ENCODE results near the gene ASCL1. TPM values are rescaled to one million over a fixed set of nuclear protein-coding genes. Genes with fewer than 3 reads are reported as not detected.
A peak's percentile ranks its signal among the peaks of the same experiment; 100 is the strongest.

The ASCL1 gene
- total RNA-seq, 1 donor from 2014 or later, result not detected

DNA sequence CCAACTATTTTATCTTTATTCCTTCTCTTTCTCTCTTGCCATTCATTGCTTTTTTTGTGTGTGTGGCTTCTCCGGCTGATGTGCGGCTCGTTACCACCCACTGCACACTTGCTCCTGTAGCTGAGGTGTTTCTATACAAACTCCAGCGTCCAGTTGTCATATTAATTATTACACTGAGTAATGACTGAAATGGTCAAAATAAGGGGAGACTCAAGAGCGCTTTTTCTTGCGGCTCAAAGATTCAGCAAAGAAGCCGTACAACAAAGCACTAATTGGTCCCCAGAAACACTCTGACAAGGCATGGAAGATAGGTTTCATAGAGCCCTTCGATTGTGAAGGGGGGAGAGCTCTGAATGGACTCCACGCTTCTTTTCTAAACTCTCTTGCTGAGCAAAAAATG is 5.6 kb upstream of the ASCL1 start:
- no peak for DNase-seq (ENCODE audit: low spot score)

DNA sequence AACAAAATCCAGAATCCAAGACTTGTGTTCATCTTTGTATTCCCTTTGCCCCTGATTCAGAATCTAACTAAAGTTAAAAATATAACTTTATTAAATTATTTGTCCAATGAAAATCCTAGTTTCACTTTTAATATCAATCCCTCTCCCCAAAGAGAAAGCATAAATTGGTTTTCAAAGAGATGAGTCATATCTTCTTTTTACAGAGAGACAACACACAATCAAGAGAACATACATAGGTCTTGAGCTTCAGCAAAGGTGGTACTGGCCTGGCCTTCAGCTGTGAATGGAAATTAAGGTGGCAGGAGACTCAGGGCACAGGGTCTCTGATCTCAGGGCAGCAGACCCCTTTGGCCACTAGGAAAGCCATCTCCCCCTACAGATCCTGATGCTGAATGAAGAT is 4.3 kb upstream of the ASCL1 start:
- no peak for DNase-seq (ENCODE audit: low spot score)

DNA sequence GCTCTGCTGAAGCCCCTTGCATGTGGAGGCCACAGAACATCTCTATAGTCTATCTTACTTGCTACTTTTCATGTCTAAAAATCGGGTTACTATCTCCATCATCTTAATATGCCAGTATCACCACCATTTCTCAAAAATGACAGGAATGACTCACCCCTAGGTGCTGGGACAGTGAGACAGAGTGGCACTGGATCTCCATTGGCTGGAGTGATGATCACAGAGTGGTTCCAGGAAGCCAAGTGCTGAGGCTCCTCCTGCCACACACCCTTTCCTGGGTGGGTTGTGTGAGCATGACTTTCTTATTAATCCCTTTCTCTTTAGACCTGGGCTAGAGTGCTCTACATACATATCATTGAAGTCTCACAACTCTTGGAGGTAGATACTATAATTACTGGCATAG is 3.3 kb upstream of the ASCL1 start:
- DNase-seq (ENCODE audit: low spot score), result no peak

DNA sequence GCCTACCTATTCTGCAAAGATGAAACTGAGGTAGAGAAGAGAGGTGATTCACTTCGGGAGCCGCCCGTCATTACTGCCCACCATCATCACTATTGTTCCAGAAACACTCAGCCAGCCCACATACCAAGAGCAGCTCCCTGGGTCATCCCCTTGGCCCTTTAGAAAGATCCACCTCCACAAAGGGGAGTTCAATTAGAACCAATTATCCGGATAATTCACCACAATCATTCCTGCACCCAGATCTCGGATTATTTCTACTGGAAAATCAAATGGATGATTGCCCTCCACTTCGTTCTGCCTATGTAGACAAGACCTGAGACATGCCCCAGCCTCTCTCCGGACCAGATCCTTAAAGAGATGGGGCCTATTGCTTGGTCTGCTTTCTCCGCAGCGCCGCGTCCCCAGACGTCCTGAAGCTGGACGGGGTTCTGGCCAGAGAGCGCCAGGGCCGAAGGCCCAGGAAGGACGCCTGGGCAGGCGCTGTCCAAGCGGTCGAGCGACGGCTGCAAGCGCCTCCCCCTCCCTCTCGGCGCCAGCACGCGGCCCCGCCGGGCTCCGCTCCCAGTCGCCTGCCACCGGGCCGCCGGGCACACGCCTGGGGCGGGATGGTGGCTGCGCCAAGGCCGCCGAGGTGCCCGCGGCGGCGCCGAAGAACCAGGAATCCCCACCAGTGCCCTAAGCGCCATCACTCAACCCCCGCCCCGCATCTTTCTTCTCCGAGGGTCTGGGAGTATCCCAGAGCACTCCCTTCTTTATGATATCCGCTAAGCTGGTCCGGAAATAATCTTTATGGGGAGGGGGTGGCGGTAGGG is 1.3 kb upstream of the ASCL1 start:
- DNase-seq (ENCODE audit: low spot score), result no peak

DNA sequence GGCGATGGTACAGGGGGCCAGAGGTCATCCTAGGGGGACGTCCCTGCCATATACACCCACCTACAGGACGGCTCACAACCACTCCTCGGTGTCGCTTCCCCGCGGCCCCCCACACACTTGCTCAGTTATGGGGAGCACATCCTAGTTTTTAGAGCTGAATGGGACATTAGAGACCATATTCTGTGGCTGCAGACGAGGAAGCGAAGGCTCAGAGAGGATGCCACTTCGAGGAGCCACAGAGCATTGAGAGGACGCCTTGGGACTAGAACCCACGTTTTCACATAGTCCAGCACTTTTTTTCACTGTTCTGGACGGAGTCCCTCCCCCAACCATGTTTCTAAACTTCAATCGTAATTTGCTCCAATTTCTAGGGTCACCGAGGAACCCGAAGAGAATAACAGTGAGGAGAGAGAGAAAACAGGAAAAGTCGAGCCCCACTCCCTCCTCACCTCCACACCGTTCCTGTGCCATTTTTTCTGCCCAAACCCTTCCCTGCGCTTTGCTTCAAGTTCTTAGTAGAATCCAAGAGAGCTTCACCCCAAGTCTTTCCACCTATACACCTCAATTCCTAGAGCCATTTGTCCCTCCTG is 641 bp upstream of the ASCL1 start:
- no peak for DNase-seq (ENCODE audit: low spot score)

DNA sequence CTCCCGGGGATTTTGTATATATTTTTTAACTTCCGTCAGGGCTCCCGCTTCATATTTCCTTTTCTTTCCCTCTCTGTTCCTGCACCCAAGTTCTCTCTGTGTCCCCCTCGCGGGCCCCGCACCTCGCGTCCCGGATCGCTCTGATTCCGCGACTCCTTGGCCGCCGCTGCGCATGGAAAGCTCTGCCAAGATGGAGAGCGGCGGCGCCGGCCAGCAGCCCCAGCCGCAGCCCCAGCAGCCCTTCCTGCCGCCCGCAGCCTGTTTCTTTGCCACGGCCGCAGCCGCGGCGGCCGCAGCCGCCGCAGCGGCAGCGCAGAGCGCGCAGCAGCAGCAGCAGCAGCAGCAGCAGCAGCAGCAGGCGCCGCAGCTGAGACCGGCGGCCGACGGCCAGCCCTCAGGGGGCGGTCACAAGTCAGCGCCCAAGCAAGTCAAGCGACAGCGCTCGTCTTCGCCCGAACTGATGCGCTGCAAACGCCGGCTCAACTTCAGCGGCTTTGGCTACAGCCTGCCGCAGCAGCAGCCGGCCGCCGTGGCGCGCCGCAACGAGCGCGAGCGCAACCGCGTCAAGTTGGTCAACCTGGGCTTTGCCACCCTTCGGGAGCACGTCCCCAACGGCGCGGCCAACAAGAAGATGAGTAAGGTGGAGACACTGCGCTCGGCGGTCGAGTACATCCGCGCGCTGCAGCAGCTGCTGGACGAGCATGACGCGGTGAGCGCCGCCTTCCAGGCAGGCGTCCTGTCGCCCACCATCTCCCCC is 777 bp downstream of the ASCL1 start:
- DNase-seq (ENCODE audit: low spot score), result peak; percentile 36

DNA sequence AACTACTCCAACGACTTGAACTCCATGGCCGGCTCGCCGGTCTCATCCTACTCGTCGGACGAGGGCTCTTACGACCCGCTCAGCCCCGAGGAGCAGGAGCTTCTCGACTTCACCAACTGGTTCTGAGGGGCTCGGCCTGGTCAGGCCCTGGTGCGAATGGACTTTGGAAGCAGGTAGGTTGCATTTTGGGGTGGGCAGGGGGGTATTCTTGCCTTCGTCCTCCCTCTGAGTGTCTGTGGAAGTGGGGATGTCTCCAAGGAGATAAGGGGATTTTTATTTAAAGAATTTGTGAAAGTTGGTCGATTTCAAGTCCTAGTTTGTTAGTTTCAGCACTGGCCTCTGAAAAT is 1.3 kb downstream of the ASCL1 start:
- DNase-seq (ENCODE audit: low spot score), result no peak

DNA sequence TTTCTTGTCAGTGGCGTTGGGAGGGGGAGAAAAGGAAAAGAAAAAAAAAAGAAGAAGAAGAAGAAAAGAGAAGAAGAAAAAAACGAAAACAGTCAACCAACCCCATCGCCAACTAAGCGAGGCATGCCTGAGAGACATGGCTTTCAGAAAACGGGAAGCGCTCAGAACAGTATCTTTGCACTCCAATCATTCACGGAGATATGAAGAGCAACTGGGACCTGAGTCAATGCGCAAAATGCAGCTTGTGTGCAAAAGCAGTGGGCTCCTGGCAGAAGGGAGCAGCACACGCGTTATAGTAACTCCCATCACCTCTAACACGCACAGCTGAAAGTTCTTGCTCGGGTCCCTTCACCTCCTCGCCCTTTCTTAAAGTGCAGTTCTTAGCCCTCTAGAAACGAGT is 1.9 kb downstream of the ASCL1 start:
- DNase-seq (ENCODE audit: low spot score), result no peak

DNA sequence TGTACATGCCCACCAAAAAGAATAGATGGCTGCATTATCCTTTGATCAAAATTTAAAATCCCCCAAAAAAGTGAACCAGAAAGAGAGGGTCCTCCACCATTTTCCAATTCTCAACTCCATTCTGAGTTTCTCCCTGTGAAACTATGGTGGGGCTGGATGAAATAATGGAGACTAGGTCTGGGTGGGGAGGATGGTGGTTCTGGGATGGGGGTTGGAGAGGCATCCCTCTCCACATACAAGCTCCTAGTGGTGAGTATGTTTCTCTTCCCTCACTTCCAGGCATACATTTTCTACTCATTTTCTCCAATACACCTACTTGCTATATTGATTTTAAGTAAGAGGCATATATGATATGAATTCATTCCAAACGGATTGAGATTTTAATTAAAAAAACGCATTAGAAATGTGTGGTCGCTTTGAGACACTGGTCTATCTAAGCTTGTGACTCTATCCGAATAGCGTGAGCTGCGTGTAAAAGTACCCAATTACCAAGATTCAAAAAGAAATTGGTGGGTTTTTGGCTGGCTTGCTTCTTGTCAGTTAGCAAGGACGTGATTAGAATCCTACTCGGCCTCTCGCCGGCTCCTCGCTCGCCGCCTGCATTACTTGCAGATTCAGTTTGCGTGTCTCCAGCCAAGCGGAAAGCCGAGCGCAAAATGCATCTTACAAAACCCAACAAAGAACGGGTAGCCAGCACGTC is 3.4 kb downstream of the ASCL1 start:
- peak; percentile 4 for DNase-seq (ENCODE audit: low spot score)

DNA sequence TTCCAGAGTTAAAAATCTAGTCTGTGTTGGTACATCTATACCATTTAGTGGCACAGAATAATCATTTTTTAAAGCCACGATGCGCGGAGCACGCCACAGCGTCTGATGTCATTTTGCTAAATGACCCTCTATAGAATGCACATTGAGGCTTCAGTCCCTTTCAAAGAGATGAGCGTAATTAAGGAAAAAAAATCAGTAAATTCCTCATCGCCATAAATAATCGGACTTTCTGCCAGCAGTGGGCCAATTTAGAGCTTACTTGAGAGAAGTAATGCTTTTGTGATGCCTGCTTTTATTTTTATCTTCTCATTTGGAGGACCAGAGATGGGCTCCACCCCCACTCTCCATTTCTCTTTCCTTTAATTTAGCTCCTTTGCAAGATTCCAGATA is 4.0 kb downstream of the ASCL1 start:
- peak; percentile 5 for DNase-seq (ENCODE audit: low spot score)

DNA sequence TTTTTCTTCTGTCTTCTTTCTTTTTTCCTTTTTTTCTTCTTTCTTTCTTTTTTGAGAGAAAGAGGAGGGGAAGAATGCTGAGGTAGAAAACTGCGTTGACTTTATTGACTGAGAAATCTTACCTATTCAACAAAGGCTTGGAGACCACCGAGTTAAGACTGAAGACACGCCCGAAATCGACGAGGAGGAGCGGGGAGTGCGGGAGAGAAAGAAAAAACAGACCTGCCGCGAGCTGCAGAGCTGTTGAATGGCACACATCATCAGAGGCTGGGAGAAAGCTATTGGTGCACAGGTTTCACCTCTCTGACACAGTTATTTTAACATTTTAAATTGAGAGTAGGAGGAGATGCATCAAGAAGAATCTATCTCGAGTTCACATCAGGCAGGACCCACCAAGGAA is 5.1 kb downstream of the ASCL1 start:
- DNase-seq (ENCODE audit: low spot score), result no peak

DNA sequence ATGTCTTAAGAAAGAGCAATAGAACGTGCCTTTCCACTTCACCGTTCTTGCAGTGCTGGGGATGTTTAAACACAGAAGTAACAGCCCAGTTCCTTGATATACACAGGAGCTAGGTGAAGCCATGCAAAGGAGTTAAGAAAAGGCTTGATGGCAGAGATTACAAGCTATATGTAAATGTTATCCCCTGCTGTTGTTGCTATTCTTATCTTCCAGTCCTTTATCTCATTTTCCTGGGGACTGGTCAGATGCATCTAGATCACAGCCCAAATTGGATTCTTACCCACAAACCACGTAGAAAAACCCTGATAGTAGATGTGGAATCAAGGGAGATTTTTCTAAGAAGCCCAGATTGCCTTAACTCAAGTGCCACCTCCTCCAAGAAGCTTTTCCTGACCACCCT is 5.5 kb downstream of the ASCL1 start:
- DNase-seq (ENCODE audit: low spot score), result no peak

DNA sequence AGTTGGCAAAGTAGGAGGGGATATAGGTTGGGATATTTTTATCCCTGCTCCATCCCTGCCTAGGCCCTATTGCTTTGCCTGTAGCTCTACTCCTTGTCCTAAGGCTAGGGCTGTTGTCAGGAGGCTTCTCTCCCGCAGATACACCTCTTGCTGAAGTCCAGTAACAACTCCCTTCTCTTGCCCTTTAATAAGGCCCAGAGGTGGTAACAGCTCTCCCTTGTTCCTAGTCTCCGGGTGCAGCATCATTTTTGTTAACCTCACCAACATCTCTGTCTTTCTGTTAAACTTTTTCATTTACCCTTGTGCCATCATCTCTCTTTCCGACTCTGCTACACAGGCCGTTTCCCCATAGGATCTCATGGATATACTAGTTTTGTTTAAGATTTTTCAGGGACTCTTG is 6.3 kb downstream of the ASCL1 start:
- DNase-seq (ENCODE audit: low spot score), result no peak

DNA sequence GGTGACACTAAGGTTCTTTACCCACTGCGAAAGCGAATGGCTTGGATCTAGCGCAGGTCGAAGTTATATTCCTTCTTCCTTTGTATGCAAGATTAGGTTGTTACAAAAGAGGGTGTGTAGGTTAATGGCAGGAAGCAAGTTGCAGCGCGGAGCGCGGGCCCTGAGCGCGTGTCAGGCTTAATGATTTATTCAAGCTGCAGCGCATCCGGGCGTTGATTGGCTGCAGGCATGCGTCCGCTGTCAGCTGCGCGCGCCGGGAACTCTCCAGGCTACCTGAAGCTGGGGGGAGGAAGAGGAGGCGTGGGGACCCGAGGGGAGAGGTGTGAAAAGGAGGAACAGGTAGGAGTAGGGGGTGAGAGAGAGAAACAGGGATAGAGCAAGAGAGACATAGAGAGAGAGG is 7.4 kb downstream of the ASCL1 start:
- no peak for DNase-seq (ENCODE audit: low spot score)

DNA sequence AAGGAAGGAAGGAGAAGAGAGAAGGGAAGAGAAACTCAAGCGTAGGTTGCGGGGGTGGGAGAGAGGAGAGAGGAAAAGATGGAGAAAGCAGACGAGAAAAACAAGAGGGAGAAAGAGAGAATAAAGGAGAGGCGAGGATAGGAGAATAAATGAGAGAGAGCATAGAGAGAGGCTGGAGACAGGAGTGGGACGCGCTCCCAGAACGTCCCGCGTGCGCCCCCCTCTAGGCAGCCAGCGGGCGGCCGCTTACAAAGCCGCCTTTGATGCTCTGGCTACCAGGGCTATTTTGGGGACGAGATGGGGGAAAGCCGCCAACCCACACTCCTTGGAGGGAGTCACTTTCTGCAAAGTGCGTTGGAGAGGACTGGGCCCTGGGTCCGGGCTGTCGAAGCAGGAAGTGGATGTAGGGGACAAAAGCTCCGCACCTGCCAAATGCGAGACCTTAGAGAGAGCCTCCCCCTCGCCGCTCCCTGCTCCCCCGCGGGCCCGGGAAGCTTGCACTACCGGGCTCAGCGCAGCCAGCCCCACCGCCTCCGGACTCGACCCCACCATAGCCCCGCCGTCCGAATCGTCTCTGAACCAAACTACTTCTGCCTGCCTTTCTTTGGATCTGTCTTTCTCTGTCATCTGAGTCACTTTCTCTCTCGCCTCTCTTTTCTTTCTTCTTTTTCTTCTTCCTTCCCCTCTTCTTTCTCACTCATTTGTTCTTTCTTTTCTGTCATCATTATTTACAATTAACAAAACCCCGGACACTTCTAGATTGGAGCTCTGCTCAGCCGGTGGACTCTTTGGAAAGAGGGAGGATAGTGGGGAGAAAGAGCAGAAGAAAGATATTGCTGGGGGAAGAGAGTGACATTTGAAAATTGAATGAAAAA is 8.0 kb downstream of the ASCL1 start:
- DNase-seq (ENCODE audit: low spot score), result no peak

DNA sequence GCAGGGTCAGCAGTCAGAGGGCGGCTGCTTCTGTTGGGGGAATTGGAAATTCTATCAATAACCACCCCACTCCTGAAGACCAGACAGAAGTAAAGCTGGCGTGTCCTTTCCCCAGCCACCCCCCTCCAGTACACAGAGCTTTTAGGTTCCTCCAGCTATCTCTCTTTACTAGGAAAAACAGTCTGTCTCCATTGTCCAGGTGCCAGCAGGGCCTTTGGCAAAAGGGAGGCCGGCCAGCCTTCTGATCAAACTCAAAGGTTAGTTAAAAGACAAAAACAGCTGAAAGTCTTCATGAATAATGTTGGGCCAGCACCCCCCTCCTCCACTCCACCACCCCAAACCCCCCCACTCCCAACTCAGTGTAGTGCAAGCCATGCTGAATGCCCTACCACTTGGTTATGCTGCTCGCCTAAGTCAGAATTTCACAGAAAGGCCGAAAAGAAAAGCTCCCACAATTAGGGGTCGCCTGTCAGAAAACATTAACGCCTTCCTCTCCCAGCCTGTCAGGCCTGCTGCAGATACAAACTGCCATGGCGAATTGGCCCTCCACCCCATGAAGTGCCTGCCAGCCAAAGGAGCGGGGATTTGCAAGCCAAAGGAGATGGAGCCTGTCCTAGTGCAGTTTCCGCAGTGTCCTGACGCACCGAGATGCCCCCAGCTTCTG is 8.9 kb downstream of the ASCL1 start:
- no peak for DNase-seq (ENCODE audit: low spot score)

DNA sequence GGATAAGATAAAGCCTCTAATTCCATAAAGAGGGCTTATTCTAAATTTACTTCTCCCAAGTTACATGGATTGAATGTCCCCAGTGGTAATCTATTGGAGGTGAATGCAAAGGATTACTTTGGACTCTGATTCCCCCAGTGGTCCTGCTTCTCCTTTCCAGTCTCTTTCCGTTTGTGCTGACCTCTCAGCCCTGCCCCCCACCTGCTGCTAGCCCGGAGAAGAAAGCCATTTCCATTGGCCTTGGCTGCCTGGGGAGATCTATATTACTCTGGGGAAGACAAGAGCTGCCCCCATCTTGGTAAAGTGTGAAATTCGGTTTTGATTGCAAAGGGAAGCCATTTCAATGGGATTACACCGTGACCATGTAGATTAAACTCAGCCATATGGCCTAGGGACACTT is 13.3 kb downstream of the ASCL1 start:
- no peak for DNase-seq (ENCODE audit: low spot score)

DNA sequence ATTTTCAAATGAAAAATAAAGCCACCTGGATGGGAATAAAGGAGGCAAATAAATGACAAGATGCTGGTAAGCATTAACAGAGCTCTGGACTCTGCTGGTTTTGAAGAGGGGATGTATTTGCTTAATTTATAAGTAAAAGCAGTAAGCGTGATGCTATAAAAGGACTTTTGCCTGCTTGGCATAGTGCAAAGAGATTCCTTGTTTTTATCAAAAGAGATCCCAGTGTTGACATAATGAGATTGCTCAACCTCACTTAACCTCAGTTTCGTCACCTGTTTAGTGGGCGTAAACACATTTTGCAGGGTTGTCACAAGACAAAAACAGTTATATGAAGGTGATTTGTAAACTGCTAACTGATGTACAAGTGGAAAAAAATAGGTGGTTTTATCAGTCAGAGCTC is 13.8 kb downstream of the ASCL1 start:
- no peak for DNase-seq (ENCODE audit: low spot score)

DNA sequence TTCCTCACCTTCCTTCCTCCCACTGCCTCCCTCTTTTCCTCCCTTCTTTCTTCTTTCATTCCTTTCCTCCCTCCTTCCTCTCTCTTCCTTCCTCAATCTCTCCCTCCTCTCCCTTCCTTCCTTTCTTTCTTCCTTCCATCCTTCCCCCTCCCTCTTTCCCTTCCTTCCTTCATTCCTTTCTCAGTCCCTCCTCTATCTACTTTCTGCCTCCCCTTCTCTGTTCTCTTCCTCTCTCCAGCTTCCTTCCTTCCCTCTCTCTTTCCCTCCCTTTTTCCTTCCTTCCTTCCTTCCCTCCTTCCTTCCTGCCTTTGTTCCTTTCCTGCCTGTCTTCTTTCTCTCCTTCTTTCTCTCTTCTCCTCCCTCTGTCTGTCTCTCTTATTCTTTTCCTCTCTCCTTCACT is 16.1 kb downstream of the ASCL1 start:
- no peak for DNase-seq (ENCODE audit: low spot score)

DNA sequence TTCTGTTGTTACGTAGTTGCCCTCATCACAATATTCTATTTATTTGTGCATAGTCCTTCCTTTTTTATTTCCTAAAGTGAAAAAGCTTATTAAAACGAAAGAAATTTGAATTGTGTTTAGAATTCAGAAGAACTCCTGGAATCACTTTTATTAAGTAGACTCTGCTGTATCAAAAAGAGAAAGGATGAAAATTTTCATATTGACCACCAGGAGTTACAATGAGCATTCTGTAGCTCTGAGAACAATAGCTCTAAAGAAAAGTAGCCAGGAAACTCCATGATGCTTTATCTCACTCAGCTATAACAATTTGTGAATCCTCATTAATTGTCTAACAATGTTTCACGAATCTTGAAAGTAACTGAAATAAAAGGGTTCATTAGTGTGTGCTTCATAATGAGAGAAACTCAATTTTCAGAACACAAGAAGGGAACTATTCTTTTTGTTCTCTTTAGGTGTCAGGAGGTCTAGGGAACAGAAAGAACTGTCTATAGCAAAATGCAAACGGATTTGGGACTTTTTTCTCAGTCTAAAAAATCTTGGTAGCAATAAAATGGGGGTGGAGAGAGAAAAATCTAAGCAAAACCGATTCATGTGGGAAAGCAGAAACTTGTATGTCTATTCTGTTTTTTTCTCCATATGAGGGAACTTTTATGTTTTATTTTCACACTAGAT is 19.3 kb downstream of the ASCL1 start:
- no peak for DNase-seq (ENCODE audit: low spot score)
